Endothelial cell of umbilical vein (primary cell): ENCODE data around the gene VSIG10. TPM values are rescaled to one million over a fixed set of nuclear protein-coding genes. Genes with fewer than 3 reads are reported as not detected.

Experiments
- BruUV-seq: library from RNA; stranded (reverse); fragments of 400-500 nt; replicated peaks from 2 replicates; lab custom pipeline; 2021; lab: Mats Ljungman, UMichigan
- CTCF ChIA-PET: fragments of 300-600, 350-600 bp; sonication (Branson Sonifier 250); formaldehyde crosslinking; loops from one replicate; lab custom pipeline; 2021; ENCODE audit warnings: antibody characterized with exemption, inconsistent platforms; lab: Charles Lee
- POLR2A ChIA-PET: fragments of 300-600, 350-600 bp; sonication (Branson Sonifier 250); formaldehyde crosslinking; loops from one replicate; lab custom pipeline; 2021; ENCODE audit warnings: antibody characterized with exemption, inconsistent platforms; lab: Charles Lee
- DNase-seq: peaks from one replicate; pipeline ENCODE4 v3.0.0-alpha.2; 2011; ENCODE audit warnings: low read depth, low spot score
- FAIRE-seq: peaks from 2 replicates; lab custom pipeline; 2011; peaks lifted over from hg19 to GRCh38; lab: Jason Lieb, UNC
- H2AFZ ChIP-seq: 2 replicates; pipeline ENCODE4 v1.6.0; 2012; ENCODE audit warnings: low read depth, low read length, control low read depth, inconsistent platforms
- H3K27ac ChIP-seq: 2 replicates; pipeline ENCODE4 v1.5.1; 2011; ENCODE audit warnings: low read depth, mild to moderate bottlenecking, control low read depth, low read length, moderate library complexity; ENCODE audit not compliant: insufficient read depth
- H3K27me3 ChIP-seq, 2 experiments: 2 replicates each; pipeline versions ENCODE4 v1.6.0 to v1.6.1; 2011; ENCODE audit warnings: low read length in 2 of 2, mixed read lengths in 1 of 2; ENCODE audit not compliant: control insufficient read depth in 2 of 2, insufficient read depth in 2 of 2
- H3K36me3 ChIP-seq, 2 experiments: 2 replicates in 1 of 2; 3 replicates in 1 of 2; pipeline ENCODE4 v1.5.1; 2011; ENCODE audit warnings: low read length in 2 of 2, mild to moderate bottlenecking in 1 of 2, moderate library complexity in 1 of 2; ENCODE audit not compliant: control insufficient read depth in 2 of 2, insufficient read depth in 2 of 2; ENCODE audit errors: extremely low read depth in 1 of 2
- H3K4me1 ChIP-seq: 3 replicates; pipeline ENCODE4 v1.5.1; 2011; ENCODE audit warnings: mild to moderate bottlenecking, low read length; ENCODE audit not compliant: control insufficient read depth, insufficient read depth; ENCODE audit errors: extremely low read depth
- H3K4me2 ChIP-seq: 2 replicates; pipeline ENCODE4 v1.6.1; 2011; ENCODE audit warnings: low read length, control low read depth, mixed read lengths; ENCODE audit not compliant: insufficient read depth
- H3K4me3 ChIP-seq, 3 experiments: fragments of 200-600 bp in 1 of 3; sonication (generic), shearing (Covaris generic) in 1 of 3; replicated peaks in 1 of 3; 2 replicates each; pipeline ENCODE4 v1.5.1; 2011 to 2016; ENCODE audit warnings: control low read depth in 3 of 3, low read length in 3 of 3, mild to moderate bottlenecking in 2 of 3, inconsistent platforms in 1 of 3, low read depth in 1 of 3, moderate library complexity in 1 of 3; ENCODE audit not compliant: insufficient read depth in 1 of 3
- H3K79me2 ChIP-seq: 2 replicates; pipeline ENCODE4 v1.6.0; 2012; ENCODE audit warnings: low read length, inconsistent platforms; ENCODE audit not compliant: control insufficient read depth, insufficient read depth
- H3K9ac ChIP-seq: replicated peaks from 2 replicates; pipeline ENCODE3; 2011; ENCODE audit warnings: low read length, control low read depth; ENCODE audit not compliant: insufficient read depth; ENCODE audit errors: extremely low read depth
- H3K9me1 ChIP-seq: replicated peaks from 3 replicates; pipeline ENCODE4 v1.6.0; 2011; ENCODE audit warnings: mild to moderate bottlenecking, low read length; ENCODE audit not compliant: control insufficient read depth, insufficient read depth; ENCODE audit errors: extremely low read depth
- H3K9me3 ChIP-seq: replicated peaks from 2 replicates; pipeline ENCODE4 v1.5.1; 2012; ENCODE audit warnings: low read length, inconsistent platforms; ENCODE audit not compliant: control insufficient read depth, insufficient read depth
- H4K20me1 ChIP-seq: replicated peaks from 2 replicates; pipeline ENCODE3; 2011; ENCODE audit warnings: mild to moderate bottlenecking, low read length; ENCODE audit not compliant: control insufficient read depth, insufficient read depth; ENCODE audit errors: extremely low read depth
- EZH2 ChIP-seq: IDR thresholded peaks from 2 replicates; pipeline ENCODE4 v1.6.1; 2012; ENCODE audit warnings: borderline replicate concordance, low read depth, mild to moderate bottlenecking, moderate library complexity, low read length, inconsistent platforms; ENCODE audit not compliant: severe bottlenecking
- FOS ChIP-seq: IDR thresholded peaks from 2 replicates; pipeline ENCODE4 v1.6.1; 2011; ENCODE audit warnings: mild to moderate bottlenecking, low read length, moderate library complexity, borderline replicate concordance; ENCODE audit not compliant: insufficient read depth
- GATA2 ChIP-seq: IDR thresholded peaks from 2 replicates; pipeline ENCODE4 v1.7.0; 2011; ENCODE audit warnings: low read depth, mild to moderate bottlenecking, moderate library complexity, mixed read lengths, low read length; ENCODE audit not compliant: insufficient read length, insufficient read depth
- JUN ChIP-seq: IDR thresholded peaks from 2 replicates; pipeline ENCODE4 v1.6.1; 2011; ENCODE audit warnings: borderline replicate concordance, low read depth; ENCODE audit not compliant: insufficient read length, insufficient read depth
- MYC ChIP-seq: IDR thresholded peaks from one replicate; pipeline ENCODE4 v1.6.1; 2011; ENCODE audit warnings: mild to moderate bottlenecking, low read depth, low read length
- POLR2A ChIP-seq: IDR thresholded peaks from 2 replicates; pipeline ENCODE4 v1.6.1; 2012; ENCODE audit warnings: low read depth, mild to moderate bottlenecking, control low read depth, low read length
- POLR2AphosphoS5 ChIP-seq: IDR thresholded peaks from 2 replicates; pipeline ENCODE4 v1.6.1; 2012; ENCODE audit warnings: low read depth, mild to moderate bottlenecking, control low read depth, low read length, moderate library complexity; ENCODE audit not compliant: insufficient read depth
- dilution Hi-C: fragments of 300-500 bp; cut with MboI; formaldehyde crosslinking; loops from one replicate; pipeline ENCODE4 v1.15.0; 2019; ENCODE audit warnings: low sequenced_read_pairs; ENCODE audit not compliant: extremely low pct_ligation_motif_present
- intact Hi-C: fragments of 100-400 bp; cut with micrococcal nuclease; formaldehyde crosslinking; loops from one replicate; pipeline ENCODE4 v1.10.0; 2022
- polyA plus RNA-seq, 4 experiments: library from polyadenylated mRNA; depleted of rRNA in 3 of 4; stranded (reverse) in 3 of 4; unstranded in 1 of 4; fragments of >200 nt; gene quantifications; 2 replicates each; pipeline versions ENCODE4 v1.2.1 to v1.2.3, GENCODE V29; 2011 to 2012; ENCODE audit warnings: missing spikeins in 1 of 4
- total RNA-seq: library from RNA; stranded (reverse); gene quantifications from 2 replicates; pipeline ENCODE4 v1.2.3, GENCODE V29; 2021
- TF ChIP-seq, protein P1 (sequence below), 2 donors: IDR thresholded peaks; 1 replicate in 1 of 2; 2 replicates in 1 of 2; pipeline ENCODE4 v1.5.1; 2011; ENCODE audit warnings: low read length in 2 of 2, mild to moderate bottlenecking in 2 of 2, moderate library complexity in 2 of 2, control low read depth in 1 of 2, inconsistent platforms in 1 of 2, low read depth in 1 of 2; ENCODE audit not compliant: insufficient read depth in 1 of 2; ENCODE audit errors: extremely low read depth in 1 of 2
- TF ChIP-seq, protein P2 (sequence below): IDR thresholded peaks from 2 replicates; pipeline ENCODE4 v1.6.1; 2011; ENCODE audit not compliant: insufficient read depth, insufficient read length

The VSIG10 gene
- total and polyA plus RNA-seq, 2 donors (not counting 3 experiments of a cell fraction or from before 2014, with no cell fraction given), result 16.3 to 38.4 TPM

DNA sequence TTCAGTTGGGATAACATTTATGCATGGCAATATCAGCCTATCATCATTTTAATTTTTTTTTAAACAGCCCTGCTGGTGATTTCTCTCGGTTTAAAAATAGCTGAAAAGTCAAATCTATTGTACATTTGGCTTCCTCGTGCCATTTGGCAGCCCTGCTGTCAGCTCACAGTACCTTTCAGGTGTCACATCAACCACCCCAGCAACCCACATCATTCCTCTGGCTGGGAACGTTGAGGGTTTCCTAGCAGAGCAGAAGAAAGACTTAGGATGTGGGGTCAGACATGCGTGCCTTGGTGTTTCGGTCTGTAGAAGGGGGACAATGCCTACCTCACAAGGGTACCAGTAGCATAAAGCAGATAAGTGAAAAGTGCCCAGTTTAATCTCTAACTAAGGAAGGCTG is 47.9 kb upstream of the VSIG10 start:
- peaks cover 0 to 7% of the 10 kb centered on the region in 2 experiments for H3K36me3 ChIP-seq
- POLR2A ChIA-PET, result interaction anchor here (0.5 kb wide), 1 partner anchor 1328 kb away, joined by 3 read pairs; no protein-coding TSS in a partner anchor
- H3K4me2 ChIP-seq, result no peak overlapping the region
- intact Hi-C loops, result no loop called here
- CTCF ChIA-PET, result interaction anchor here (0.8 kb wide), 1 partner anchor 14 kb away, joined by 4 read pairs; no protein-coding TSS in a partner anchor
- H3K9me3 ChIP-seq, result no peaks in the 10 kb centered on the region
- no TSS peak for BruUV-seq
- DNase-seq (no peak), FAIRE-seq (no peak)
- dilution Hi-C loops, result no loop called here
- no peaks in the 10 kb centered on the region for H4K20me1 ChIP-seq
- H3K9me1 ChIP-seq, result no peaks in the 10 kb centered on the region
- H3K4me1 ChIP-seq, result no peaks in the 10 kb centered on the region
- TF ChIP-seq, protein P1, sequence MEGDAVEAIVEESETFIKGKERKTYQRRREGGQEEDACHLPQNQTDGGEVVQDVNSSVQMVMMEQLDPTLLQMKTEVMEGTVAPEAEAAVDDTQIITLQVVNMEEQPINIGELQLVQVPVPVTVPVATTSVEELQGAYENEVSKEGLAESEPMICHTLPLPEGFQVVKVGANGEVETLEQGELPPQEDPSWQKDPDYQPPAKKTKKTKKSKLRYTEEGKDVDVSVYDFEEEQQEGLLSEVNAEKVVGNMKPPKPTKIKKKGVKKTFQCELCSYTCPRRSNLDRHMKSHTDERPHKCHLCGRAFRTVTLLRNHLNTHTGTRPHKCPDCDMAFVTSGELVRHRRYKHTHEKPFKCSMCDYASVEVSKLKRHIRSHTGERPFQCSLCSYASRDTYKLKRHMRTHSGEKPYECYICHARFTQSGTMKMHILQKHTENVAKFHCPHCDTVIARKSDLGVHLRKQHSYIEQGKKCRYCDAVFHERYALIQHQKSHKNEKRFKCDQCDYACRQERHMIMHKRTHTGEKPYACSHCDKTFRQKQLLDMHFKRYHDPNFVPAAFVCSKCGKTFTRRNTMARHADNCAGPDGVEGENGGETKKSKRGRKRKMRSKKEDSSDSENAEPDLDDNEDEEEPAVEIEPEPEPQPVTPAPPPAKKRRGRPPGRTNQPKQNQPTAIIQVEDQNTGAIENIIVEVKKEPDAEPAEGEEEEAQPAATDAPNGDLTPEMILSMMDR (IDR thresholded peaks at IDR 0.05; ENCODE audit: extremely low read depth in 1 of 2, insufficient read depth in 1 of 2, low read depth in 1 of 2, low read length in 2 of 2), result no peak
- no peak for TF ChIP-seq POLR2AphosphoS5
- no peak for TF ChIP-seq POLR2A
- TF ChIP-seq MYC, result no peak
- no peak for TF ChIP-seq EZH2
- TF ChIP-seq GATA2, result no peak
- no peak for TF ChIP-seq JUN
- TF ChIP-seq, protein P2, sequence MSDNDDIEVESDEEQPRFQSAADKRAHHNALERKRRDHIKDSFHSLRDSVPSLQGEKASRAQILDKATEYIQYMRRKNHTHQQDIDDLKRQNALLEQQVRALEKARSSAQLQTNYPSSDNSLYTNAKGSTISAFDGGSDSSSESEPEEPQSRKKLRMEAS, result no peak
- TF ChIP-seq FOS, result no peak
- no peak overlapping the region for H3K4me3 ChIP-seq
- no peaks in the 10 kb centered on the region for H3K79me2 ChIP-seq
- H2AFZ ChIP-seq, result no peak overlapping the region
- H3K27ac ChIP-seq, result no peak overlapping the region
- H3K27me3 ChIP-seq, result no peaks in the 10 kb centered on the region
- H3K9ac ChIP-seq, result no peak overlapping the region
